PC-3 (cell line): ENCODE measurements around the gene LPCAT2. TPM values are rescaled to one million over a fixed set of nuclear protein-coding genes. Genes with fewer than 3 reads are reported as not detected.

Experiments
- ATAC-seq: fragments of 200-7000 bp; cut with Tn5 transposase; 2 replicates; pipeline ENCODE4 v1.9.1; 2020; ENCODE audit warnings: mild to moderate bottlenecking, moderate library complexity
- BruUV-seq: library from RNA; stranded (reverse); fragments of 400-500 nt; replicated peaks from 2 replicates; lab custom pipeline; 2021; lab: Mats Ljungman, UMichigan
- CTCF ChIA-PET: fragments of 300-600 bp; sonication (Branson Sonifier 250); formaldehyde crosslinking; loops from one replicate; lab custom pipeline; 2022; ENCODE audit warnings: antibody characterized with exemption; lab: Charles Lee
- POLR2A ChIA-PET: fragments of 300-600 bp; sonication (Branson Sonifier 250); formaldehyde crosslinking; loops from one replicate; lab custom pipeline; 2022; ENCODE audit warnings: antibody characterized with exemption; ENCODE audit not compliant: unreplicated experiment; lab: Charles Lee
- DNase-seq: peaks from one replicate; pipeline ENCODE4 v3.0.0-alpha.2; 2015
- H2AFZ ChIP-seq: fragments of 300-600 bp; sonication (generic); 2 replicates; pipeline ENCODE4 v1.6.0; 2016; ENCODE audit warnings: antibody characterized with exemption, low read length
- H3F3A ChIP-seq: fragments of 300-600 bp; sonication (generic); one replicate; pipeline ENCODE4 v1.6.0; 2017; ENCODE audit warnings: antibody characterized with exemption, low read length, control low read depth, mild to moderate bottlenecking; ENCODE audit not compliant: unreplicated experiment
- H3K27ac ChIP-seq: fragments of 300-600 bp; sonication (generic); 2 replicates; pipeline ENCODE4 v1.5.1; 2016; ENCODE audit warnings: mild to moderate bottlenecking, low read length
- H3K27me3 ChIP-seq: fragments of 300-600 bp; sonication (generic); 2 replicates; pipeline ENCODE4 v1.6.1; 2016; ENCODE audit warnings: low read length, mixed read lengths
- H3K36me3 ChIP-seq: fragments of 300-600 bp; sonication (generic); 2 replicates; pipeline ENCODE4 v1.6.1; 2016; ENCODE audit warnings: low read depth, mixed run types, low read length, mixed read lengths
- H3K4me1 ChIP-seq: fragments of 300-600 bp; sonication (generic); 2 replicates; pipeline ENCODE4 v1.5.1; 2016; ENCODE audit warnings: low read length; ENCODE audit not compliant: insufficient read depth
- H3K4me2 ChIP-seq: fragments of 300-600 bp; sonication (generic); 2 replicates; pipeline ENCODE4 v1.6.0; 2016; ENCODE audit warnings: low read length
- H3K4me3 ChIP-seq: fragments of 300-600 bp; sonication (generic); 2 replicates; pipeline ENCODE4 v1.5.1; 2016; ENCODE audit warnings: mild to moderate bottlenecking, low read length, mixed read lengths
- H3K79me2 ChIP-seq: fragments of 300-600 bp; sonication (generic); 2 replicates; pipeline ENCODE4 v1.6.1; 2017; ENCODE audit warnings: low read length, mixed read lengths
- H3K9ac ChIP-seq: fragments of 300-600 bp; sonication (generic); 2 replicates; pipeline ENCODE4 v1.6.0; 2016; ENCODE audit warnings: mild to moderate bottlenecking, low read length
- H3K9me2 ChIP-seq: fragments of 300-600 bp; sonication (generic); replicated peaks from 2 replicates; pipeline ENCODE4 v1.6.1; 2016; ENCODE audit warnings: mixed run types, low read length, mixed read lengths
- H3K9me3 ChIP-seq: fragments of 300-600 bp; sonication (generic); 2 replicates; pipeline ENCODE4 v1.6.1; 2016; ENCODE audit warnings: low read length, mixed read lengths
- H4K20me1 ChIP-seq: fragments of 300-600 bp; sonication (generic); 2 replicates; pipeline ENCODE4 v1.6.1; 2016; ENCODE audit warnings: low read length, mixed read lengths
- EZH2 ChIP-seq: fragments of 300-600 bp; sonication (generic); IDR thresholded peaks from one replicate; pipeline ENCODE4 v1.6.1; 2017; ENCODE audit warnings: antibody characterized with exemption, mild to moderate bottlenecking, low read length; ENCODE audit not compliant: unreplicated experiment
- EZH2phosphoT487 ChIP-seq: fragments of 300-600 bp; sonication (generic); IDR thresholded peaks from 2 replicates; pipeline ENCODE4 v1.6.1; 2018; ENCODE audit warnings: mild to moderate bottlenecking, antibody characterized with exemption, low read length, borderline replicate concordance
- intact Hi-C: fragments of 100-400 bp; cut with micrococcal nuclease; formaldehyde crosslinking; loops from 2 replicates; pipeline ENCODE4 v1.9.0; 2023
- total RNA-seq: library from RNA; depleted of rRNA; stranded (reverse); fragments of >200 nt; gene quantifications from 2 replicates; pipeline ENCODE4 v1.2.3, GENCODE V29; 2014
- TF ChIP-seq, protein P1 (sequence below): fragments of 300-600 bp; sonication (generic); conservative IDR thresholded peaks from 2 replicates; pipeline ENCODE4 v1.5.1; 2017; ENCODE audit warnings: antibody characterized with exemption, low read depth, mild to moderate bottlenecking, low read length

Gene LPCAT2
- total RNA-seq, 1 experiment from 2014 or later, result 8.0 TPM

DNA sequence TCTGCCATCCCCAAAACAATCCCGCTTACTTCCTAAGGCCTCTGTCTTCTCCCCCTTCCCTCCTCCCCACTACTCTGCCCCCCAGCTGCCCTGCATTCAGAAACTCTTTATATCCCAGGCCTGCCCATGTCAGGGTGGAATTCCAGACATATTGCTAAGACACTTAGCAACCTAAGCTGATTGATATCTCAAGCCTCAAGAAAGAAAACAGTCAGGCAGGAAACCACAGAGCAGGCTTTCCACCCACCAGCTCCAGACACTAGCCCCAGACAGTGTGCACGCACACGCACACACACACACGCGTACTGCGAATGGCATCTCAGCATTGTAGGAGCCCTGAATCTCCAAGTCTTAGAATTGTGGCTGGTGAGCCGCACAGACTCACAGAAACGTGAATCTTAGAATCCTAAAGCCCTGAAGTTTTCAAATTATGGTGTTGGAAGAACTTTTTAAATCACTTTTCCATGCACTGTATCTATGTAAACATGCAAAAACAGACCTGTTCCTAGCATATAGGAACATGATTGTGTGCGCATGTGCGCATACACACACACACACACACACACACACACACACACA, 8.8 kb upstream of the LPCAT2 start:
- intact Hi-C loops, result no loop called here
- BruUV-seq, result no TSS peak
- TF ChIP-seq, protein P1, sequence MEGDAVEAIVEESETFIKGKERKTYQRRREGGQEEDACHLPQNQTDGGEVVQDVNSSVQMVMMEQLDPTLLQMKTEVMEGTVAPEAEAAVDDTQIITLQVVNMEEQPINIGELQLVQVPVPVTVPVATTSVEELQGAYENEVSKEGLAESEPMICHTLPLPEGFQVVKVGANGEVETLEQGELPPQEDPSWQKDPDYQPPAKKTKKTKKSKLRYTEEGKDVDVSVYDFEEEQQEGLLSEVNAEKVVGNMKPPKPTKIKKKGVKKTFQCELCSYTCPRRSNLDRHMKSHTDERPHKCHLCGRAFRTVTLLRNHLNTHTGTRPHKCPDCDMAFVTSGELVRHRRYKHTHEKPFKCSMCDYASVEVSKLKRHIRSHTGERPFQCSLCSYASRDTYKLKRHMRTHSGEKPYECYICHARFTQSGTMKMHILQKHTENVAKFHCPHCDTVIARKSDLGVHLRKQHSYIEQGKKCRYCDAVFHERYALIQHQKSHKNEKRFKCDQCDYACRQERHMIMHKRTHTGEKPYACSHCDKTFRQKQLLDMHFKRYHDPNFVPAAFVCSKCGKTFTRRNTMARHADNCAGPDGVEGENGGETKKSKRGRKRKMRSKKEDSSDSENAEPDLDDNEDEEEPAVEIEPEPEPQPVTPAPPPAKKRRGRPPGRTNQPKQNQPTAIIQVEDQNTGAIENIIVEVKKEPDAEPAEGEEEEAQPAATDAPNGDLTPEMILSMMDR, result no peak
- TF ChIP-seq EZH2phosphoT487, result no peak
- TF ChIP-seq EZH2, result no peak
- no peak for ATAC-seq
- peak; percentile 78 for DNase-seq
- POLR2A ChIA-PET, result no interaction called here
- peaks cover 43% of the 10 kb centered on the region for H3K4me1 ChIP-seq
- H2AFZ ChIP-seq, result no peak overlapping the region
- no peaks in the 10 kb centered on the region for H3K9me3 ChIP-seq
- H3K27ac ChIP-seq, result peak overlapping the region; percentile 73
- no peaks in the 10 kb centered on the region for H3K36me3 ChIP-seq
- H3K9ac ChIP-seq, result no peak overlapping the region
- no peaks in the 10 kb centered on the region for H3F3A ChIP-seq
- no peaks in the 10 kb centered on the region for H3K9me2 ChIP-seq
- no peaks in the 10 kb centered on the region for H3K79me2 ChIP-seq
- H3K4me2 ChIP-seq, result peak overlapping the region; percentile 26
- no peak overlapping the region for H3K4me3 ChIP-seq
- H4K20me1 ChIP-seq, result no peaks in the 10 kb centered on the region
- CTCF ChIA-PET, result no interaction called here
- H3K27me3 ChIP-seq, result no peaks in the 10 kb centered on the region

DNA sequence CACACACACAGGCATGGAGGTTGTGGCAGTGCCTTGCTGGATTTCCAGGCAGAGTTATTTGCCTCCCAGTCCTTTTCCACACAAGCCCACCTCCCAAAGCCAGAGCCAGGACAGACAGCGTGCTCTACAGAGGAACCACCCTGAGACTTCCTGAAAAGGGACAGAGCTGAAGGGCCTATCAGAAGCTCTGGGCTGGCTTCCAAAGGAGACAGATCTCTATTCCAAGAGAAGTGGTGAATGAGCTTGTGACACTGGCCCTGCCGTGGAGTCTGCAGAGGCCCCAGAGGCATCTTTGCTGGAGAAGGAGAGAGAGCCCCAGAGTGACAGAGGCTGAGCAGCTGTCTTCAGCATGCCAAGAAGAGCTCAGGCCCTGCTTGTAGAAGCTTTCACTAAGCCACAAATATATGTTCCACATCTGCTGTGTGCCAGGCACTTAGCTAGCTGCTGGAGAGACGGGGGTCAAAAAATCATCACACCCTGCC, 8.3 kb upstream of the LPCAT2 start:
- Histone ChIP-seq H3K9me2 (no peaks in the 10 kb centered on the region), H3K27ac (peak overlapping the region; percentile 73), H3K4me3 (no peak overlapping the region), H3K9me3 (no peaks in the 10 kb centered on the region), H3F3A (no peaks in the 10 kb centered on the region), H3K27me3 (no peaks in the 10 kb centered on the region), H4K20me1 (no peaks in the 10 kb centered on the region), H3K4me2 (peak overlapping the region; percentile 26), H3K9ac (no peak overlapping the region), H3K79me2 (no peaks in the 10 kb centered on the region), H2AFZ (no peak overlapping the region), H3K4me1 (peaks cover 43% of the 10 kb centered on the region), H3K36me3 (no peaks in the 10 kb centered on the region)
- ATAC-seq (no peak), DNase-seq (peak; percentile 12)
- no TSS peak for BruUV-seq
- TF ChIP-seq EZH2, result no peak
- TF ChIP-seq, protein P1, result no peak
- no peak for TF ChIP-seq EZH2phosphoT487
- ChIA-PET CTCF (no interaction called here), POLR2A (no interaction called here)
- intact Hi-C loops, result no loop called here

DNA sequence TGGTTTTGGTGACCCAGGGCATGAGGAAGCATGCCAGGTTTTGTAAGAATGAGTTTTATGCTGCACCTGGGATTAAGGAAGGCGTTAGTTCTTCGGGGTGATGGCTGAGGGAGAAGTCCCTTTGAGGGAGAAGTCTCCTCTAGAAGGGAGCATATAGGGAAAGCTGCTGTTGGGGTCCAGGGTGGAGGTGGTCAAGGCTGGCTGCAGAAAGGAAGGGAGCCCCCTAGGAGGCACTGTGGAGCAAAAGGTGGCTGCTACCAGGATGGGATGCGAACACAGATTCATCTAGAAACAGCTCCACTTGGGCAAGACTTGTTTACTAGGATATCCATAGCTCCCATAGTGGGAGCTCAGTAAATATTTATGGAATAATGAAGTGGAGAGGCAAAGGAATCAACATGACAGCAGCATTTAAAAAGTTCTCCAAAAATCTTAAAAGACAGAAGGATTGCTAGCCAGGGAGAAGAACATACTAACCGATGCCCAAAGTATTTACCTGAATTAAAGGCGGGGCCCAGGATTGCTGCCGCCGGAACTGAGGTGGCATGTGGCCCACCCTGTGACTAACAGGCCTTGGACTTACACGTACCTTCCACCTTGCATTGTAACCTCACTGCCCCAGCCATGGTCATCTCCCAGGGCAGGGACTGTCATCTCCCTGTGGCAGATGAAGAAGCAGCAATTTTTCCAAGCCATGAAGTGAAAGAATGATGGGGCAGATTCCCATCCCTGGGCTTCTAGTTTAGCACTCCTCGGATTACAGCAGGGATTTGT, 7.1 kb upstream of the LPCAT2 start:
- Histone ChIP-seq H3K9me3 (no peaks in the 10 kb centered on the region), H4K20me1 (no peaks in the 10 kb centered on the region), H3K9ac (no peak overlapping the region), H3K4me1 (peaks cover 43% of the 10 kb centered on the region), H3F3A (no peaks in the 10 kb centered on the region), H3K27ac (peak overlapping the region; percentile 73), H2AFZ (no peak overlapping the region), H3K79me2 (no peaks in the 10 kb centered on the region), H3K4me3 (no peak overlapping the region), H3K4me2 (peak overlapping the region; percentile 33; the same call in 1 of the 2 replicates), H3K9me2 (no peaks in the 10 kb centered on the region), H3K27me3 (no peaks in the 10 kb centered on the region), H3K36me3 (no peaks in the 10 kb centered on the region)
- intact Hi-C loops, result no loop called here
- BruUV-seq, result no TSS peak
- TF ChIP-seq, protein P1, result 0 out of 2 replicates have a peak, but pooled peaks have one; percentile 10
- TF ChIP-seq EZH2phosphoT487 (no peak), EZH2 (no peak)
- ChIA-PET CTCF (no interaction called here), POLR2A (no interaction called here)
- peak; percentile 53 for DNase-seq
- no peak for ATAC-seq
